CD4-positive, alpha-beta T cell treated with Interleukin-4 for 1 hour (primary cell): Measurements from ENCODE around the gene OR10J5.
"Not testable (repeated sequence)": the region's sequence is repeated elsewhere in the genome, so short reads cannot be mapped to it uniquely, and the experiment has no call there.

Source experiments
- DNase-seq, 2 donors: peaks; one replicate each; pipeline ENCODE4 v3.0.0-alpha.2; 2020 to 2022

Gene OR10J5, protein sequence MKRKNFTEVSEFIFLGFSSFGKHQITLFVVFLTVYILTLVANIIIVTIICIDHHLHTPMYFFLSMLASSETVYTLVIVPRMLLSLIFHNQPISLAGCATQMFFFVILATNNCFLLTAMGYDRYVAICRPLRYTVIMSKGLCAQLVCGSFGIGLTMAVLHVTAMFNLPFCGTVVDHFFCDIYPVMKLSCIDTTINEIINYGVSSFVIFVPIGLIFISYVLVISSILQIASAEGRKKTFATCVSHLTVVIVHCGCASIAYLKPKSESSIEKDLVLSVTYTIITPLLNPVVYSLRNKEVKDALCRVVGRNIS

DNA sequence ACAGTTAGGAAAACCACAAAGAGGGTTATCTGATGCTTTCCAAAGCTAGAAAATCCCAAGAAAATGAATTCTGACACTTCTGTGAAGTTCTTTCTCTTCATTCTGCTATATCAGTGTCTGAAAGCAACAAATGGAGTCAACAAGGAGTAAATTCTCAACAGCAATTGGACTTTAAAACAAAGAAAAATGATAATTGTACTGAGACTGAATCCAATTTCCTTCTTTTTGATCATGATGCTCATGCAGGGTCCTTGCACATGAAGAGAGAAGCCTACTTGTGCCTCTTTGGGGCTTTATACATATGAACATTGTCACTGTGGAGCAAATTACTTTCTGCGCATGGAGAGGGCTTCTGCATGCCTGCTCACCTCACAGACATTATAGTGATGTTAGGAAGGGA lies at the start of gene OR10J5:
Gene OR10J5, minus strand, starts transcription at position 101 of the 400 bp plus-strand sequence. Its CDS starts 0 bp downstream, at position 101.
- DNase-seq, result no peak

DNA sequence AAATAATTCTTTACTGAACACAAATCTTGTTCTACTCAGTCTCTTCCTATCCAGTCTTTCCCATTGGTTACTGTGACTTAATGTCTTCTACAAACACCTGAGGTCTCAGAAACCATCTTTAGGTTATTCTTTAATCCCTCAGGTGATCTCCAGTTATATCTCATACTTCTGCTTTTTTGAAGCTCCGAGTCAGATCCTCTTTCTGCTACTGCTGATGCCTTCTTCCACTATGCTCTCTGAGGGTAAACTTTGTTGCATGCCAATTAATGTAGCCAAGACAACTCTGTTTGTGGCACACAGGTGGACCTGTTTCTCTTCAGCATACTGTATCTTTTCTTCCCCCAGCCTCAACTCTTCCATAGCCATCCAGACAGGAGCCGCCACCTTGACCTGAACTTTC lies 48.7 kb upstream of the OR10J5 start:
- DNase-seq, result no peak

DNA sequence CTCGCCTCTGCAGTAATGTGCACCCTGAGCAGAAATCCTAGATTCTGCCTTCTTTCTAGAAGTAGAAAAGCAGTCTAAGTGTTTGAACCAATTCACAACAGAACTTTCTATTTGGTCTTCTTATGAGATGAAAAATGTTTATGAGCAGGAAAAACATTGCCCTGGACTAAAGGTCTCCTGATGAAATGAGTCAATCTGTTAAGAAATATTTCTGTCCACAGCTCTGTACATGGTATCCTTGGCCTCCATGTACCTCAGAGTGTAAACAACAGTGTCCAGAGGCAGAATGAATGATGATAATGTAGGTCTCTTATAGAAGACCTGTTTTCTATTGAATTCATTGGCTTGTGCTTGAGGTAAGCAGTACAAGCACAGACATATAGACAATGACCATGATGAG lies 45.6 kb upstream of the OR10J5 start:
- DNase-seq, result no peak

DNA sequence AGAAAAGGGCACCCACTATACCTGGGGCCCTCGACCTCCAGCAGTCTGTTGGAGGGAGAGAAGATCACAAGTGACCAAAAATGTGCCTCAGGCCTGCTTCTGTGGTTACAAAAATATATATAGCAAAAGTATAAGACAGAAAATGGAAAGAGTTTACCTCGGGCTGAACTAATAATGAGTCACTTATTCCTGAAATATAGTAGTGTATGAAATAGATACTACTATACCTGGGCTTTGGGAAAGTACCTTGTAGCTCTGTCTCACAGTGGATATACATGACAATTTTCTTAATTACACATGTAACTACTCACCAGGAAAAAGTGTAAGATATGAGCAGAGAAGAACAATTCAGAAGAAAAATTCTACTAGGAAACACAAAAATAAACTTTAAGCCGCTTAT lies 44.5 kb upstream of the OR10J5 start:
- no peak for DNase-seq

DNA sequence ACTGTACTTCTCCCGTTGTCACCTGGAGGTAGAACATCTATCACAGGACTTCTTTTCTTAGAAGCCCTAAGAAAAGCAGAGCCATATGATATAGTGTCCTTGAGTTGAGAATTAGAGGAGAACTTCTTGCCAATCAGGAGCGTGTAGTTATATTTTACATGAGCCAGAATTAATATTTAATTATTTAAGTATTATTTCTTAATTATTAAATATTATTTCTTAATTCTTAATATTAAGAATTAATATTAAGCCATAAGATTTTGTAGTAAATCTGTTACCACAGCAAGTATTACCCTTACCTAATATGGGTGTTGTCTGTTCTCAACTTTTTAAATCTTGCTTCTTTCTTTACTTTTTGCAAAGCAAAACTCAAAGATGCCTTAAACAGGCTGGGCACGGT lies 41.6 kb upstream of the OR10J5 start:
- no peak for DNase-seq

DNA sequence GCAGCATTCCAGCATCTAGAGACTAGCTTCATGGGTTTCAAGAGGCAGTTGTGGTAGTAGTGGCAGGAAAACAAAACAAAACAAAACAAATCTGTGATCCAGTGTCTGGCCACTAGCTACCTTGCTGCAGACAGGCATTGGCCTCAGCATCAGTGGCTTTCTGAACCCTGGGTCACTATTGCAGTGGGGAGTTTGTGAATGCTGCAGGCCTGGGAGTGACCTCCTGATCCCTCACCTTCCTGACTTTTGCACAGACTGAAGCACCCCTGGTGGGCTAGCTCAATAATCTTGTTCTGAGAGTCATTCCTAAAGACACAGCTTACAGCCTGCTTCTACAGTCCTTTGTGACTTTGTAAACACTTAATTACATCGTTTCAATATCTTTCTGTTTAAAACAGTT lies 26.9 kb upstream of the OR10J5 start:
- DNase-seq, result no peak

DNA sequence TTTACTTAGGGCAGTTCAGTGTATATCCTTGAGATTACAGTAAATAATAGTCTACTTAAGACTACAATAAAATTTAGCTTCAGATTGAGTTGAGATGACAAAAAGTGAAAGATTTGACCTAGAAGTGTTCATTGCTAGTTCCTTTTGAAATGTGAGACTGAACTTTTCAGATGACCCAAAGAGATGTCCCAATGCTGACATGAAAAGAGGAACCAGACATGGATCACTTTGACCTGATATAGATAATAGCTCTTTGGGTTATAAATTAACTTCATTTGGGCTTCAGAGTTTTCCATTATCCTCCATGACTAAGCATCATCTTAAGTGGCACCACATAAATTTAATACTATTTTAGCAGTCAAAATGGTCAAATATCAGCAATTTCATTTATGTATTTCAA lies 25.7 kb upstream of the OR10J5 start:
- no peak for DNase-seq

DNA sequence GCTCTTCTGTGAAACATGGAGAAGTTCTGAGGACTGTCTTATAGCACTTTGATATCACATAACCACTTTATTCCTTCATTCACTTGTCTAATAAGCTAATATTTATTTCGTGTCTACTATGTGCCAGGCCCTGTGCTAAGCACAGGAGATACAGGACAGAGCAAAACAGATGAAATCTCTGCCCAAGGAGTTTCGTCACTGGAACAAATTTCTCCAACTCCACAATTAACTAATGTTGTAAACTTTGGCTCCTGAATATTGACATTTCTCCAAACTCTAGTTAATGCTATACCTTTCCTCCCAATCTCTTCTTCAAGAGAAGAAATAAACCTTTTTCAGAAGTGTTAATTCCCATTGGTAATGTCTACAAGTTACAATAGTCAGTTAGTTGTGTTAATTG lies 24.8 kb upstream of the OR10J5 start:
- no peak for DNase-seq

DNA sequence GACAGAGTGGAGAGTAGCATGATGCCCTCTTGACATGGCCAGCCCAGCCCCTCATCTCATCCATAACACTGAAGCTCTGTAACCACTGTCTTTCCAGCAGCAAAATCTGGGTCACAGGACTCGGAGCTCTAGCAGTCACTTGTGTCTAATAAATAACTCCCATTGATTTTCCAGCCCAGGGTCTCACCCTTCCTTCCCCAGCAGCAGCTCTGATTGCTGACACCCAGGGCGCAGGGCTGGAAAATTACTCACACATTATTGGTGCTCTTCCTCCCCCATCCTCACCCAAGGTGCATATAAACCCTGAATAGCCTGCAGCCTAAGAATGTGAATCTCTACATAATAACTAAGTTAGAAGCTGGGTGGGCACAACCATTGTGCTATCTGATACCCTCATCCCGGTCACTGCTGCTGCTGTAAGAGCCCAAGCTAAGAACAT lies 21.1 kb upstream of the OR10J5 start:
- no peak for DNase-seq

DNA sequence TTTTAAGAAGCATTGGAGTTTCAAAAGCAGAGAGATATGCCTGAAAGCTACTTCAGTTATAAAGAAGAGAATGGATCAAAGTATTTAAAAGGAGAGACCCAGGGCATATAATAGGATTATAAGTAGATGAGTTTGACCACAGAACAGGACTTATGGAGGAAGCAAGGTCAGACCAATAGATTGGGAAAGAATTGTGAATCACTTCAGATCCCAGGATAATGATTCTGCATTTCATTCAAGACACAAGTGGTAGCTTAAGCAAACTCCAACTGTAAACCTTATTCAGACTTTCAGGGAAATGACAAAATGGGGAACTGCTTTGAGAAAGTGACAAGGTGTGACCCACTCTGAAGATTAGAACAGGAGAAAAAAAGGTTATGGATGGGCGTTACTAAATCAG lies 18.9 kb upstream of the OR10J5 start:
- no peak for DNase-seq

DNA sequence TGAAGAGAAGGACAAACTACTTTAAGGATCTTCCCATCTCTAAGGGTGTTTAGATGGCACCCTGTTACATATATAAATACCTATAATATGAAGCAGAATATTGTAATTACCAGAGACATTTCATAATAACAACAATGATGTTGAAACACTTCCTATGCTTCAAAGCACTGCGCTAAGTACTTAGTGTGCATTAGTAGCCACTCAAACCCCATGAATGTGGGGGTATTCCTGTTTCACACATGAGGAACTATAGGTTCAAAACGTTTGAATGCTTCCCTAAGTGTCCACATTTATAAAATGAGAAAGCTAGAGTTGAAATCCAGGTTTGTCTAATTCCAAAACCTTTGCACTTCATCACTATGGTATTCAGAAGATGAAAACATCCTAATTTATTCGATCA lies 18.5 kb upstream of the OR10J5 start:
- no peak for DNase-seq

DNA sequence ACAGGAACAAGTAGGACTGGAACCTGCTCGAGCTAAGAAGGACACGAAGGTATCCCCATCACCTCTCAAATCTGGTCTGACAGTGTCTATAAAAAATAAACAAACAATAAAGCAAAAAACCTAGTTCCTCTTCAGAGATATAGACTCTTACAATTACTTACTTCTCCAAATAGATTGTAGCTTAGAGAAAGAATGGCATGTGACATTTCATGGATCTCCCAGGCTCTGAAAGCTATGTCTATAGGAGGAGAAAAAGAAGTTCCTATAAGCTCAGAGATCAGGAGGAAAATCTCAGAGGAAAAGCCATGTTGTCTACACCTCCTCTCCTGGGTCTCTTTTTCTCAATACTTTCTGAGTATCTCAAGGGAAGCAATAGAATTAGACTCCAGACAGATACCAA lies 12.3 kb upstream of the OR10J5 start:
- no peak for DNase-seq

DNA sequence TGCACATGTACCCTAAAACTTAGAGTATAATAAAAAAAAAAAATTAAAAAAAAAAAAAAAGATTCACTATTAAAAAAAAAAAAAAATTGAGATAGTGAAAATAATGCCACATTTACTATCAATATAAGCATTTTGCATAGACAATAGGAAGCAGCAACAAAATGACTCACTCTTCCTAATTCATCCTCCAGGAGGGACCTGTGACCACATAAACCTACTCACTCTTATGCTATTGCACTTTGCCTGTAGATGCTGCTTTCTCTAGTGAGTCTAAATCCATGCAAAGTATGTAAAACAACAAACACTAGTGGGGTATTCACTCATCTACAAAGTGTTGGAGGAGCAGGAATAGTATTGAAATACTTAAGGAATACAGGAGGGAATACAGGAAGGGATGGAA lies 2.9 kb downstream of the OR10J5 start:
- DNase-seq, result no peak

DNA sequence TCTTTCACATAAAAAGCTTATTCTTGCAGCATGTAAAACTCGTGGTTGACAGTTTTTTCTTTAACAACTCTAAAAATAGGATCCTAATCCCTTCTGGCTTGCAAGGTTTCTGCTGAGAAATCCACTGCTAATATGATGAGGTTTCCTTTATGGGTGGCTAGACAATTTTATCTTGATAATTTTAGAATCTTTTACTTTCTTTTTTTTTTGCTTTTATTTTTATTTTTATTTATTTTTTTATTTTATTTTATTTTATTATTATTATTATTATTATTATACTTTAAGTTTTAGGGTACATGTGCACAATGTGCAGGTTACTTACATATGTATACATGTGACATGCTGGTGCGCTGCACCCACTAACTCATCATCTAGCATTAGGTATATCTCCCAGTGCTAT lies 11.0 kb downstream of the OR10J5 start:
- not testable (repeated sequence) for DNase-seq

DNA sequence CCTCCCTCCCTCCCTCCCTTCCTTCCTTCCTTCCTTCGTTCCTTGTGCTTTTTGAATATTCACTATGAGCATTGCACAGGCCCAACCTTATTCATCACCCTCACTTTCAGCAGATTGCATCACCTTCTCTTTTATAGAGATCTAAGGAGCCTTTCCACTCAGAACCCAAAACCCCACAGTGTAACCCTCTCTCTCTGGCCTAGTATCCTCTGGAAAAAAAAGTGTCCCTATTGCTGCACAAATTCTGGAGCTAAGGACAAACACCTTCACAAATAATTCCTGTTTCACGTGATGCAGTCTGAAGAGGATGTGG lies 25.6 kb downstream of the OR10J5 start:
- DNase-seq, result no peak

DNA sequence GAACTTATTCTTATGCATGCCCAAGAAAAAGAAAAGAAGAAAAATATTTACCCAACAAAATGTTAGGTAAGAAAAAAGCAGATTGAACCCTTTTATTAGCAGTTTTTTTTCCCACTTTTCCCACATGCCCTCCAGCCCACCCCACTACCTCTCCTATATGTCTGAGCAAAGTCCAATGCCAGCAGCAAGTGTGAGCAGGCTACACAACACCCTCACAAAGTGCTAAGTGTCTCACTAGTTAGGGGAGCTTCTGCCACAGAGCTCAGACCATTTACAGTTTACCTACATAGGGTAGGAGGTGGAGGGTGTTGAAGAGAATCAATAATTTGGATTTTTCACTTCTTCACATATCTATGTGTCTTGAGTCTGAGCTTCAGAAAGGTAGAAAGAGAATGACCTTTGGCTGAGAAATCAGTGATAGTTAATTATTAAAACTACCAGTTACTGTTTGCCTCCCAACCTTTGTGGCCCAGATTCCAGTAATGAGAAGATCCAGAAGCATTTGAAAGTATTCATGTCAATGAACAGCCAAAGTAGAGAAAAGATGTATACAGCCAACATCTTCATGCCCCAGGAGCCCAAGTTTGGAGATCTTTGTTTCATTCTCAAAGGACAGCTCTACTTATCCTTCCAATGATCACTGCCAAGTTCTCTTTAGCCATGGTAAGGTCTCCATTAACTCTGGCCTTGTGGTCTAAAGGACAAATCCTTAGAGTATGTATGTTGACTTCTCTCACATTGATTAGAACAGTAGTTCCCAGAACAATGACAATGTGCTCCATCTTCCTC lies 26.2 kb downstream of the OR10J5 start:
- DNase-seq, result no peak

DNA sequence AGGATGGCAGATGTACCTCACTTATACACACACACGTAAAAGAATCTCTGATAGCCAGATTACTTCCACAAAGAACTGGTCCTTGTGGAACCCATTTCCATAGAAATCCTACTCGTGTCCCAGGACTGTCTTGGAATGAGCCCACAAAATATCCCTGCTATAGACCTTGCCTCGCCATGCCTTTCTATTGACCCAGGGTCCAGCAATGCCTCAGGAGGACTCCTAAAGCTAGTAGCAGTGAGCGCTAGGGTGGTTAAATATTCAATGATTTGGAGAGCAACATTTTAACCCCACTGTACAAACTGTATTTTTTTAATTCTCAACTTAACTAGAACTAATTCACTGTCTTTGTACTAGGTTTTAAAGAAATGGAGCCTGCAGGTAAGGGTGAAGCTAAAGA lies 26.9 kb downstream of the OR10J5 start:
- DNase-seq, result no peak

DNA sequence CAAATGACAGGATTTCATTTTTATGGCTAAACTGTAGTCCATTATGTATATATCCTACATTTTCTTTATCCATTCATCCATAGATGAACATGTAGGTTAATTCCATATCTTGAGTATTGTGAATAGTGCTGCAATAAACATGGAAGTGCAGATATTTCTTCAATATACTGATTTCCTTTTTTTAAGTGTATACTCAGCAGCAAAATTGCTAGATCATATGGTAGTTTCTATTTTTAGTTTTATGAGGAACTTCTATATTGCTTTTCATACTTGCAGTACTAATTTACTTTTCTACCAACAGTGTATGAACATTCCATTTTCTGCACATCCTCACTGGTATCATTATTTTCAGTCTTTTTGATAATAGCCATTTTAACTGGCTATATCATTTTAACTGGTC lies 30.1 kb downstream of the OR10J5 start:
- no peak for DNase-seq

DNA sequence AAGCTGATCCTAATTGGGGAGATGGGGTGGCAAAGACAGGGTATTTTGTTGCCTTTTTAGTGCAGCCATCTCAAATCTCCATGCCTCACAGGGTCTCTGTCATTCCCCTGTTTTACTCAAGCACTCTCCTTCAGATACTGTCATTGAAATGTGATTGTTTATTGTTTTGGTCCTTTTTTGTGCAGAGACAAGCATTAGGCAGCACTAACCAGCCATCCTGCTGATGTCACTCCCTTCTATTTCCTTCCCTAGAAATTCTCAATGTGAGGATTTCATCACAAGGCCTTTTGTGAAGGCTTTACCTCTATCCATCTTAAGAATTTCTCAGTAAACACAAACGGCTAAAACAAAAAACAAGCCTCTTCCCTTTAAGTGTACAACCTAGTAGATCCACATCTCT lies 34.7 kb downstream of the OR10J5 start:
- DNase-seq, result no peak

DNA sequence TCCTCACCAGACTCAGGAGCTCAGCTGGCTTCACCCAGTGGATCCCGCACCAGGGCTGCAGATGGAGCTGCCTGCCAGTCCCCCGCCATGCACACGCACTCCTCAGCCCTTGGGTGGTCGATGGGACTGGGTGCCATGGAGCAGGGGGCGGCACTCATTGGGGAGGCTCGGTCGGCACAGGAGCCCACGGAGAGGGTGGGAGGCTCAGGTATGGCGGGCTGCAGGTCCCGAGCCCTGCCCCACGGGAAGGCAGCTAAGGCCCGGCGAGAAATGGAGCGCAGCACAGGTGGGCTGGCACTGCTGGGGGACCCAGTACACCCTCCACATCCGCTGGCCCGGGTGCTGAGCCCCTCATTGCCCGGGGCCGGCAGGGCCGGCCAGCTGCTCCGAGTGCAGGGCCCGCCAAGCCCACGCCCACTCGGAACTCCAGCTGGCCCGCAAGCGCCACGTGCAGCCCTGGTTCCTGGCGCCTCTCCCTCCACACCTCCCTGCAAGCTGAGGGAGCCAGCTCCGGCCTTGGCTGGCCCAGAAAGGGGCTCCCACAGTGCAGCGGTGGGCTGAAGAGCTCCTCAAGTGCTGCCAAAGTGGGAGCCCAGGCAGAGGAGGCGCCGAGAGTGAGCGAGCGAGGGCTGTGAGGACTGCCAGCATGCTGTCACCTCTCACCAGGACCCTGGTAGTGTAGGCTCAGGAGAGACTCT lies 41.1 kb downstream of the OR10J5 start:
- not testable (repeated sequence) for DNase-seq

DNA sequence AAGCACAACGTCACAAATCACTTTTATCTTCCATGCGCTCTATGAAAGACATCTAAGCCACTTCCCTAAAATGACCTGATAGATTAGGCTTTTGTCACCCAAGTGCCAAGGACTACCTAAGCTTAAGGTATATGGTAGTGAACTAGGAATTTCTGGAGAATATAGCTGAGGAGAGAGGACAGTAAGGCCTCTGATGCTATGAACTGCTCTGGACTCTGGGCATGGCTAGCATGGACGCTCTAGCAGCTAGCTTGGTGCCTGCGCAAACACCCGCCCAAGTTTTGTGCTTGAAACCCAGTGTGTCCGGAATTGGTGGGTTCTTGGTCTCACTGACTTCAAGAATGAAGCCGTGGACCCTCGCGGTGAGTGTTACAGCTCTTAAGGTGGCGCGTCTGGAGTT lies 42.5 kb downstream of the OR10J5 start:
- no peak for DNase-seq

DNA sequence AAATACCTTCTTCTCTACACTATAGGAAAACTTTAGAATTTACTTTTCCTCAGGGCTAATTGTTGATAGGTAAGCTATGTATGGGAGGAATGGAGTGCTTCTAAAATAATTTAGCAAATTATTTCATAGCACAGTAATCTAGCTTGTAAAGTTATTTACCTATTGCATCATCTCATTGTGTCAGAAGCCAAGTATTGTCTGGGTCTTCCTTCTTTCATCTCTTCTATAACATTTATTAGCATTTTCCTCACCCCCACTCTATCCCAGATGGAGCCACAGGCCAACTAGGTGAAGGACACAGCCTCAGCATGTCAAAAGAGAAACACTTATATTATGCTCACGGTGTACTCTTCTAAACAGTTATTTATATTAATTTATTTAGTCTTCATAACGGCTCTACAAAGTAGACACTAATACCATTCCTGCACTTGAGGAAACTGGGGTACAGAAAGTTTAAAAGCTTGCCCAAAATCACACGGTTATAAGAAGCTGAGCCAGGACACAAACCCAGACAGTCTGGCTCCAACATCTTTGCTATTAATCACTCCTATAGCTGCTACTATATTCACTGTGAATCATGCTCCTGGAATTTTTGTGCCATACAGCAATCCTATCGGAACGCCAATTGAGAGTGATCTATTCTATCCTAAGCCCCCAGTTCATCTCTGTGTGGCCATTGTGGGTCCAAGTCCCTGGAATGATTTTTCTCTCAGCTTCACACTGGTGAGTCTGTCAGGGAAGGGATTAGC lies 43.1 kb downstream of the OR10J5 start:
- DNase-seq, result no peak
